Transverse colon (tissue), 4 donors: Measurements from ENCODE around the gene THSD4.

ENCODE experiments used
- POLR2A ChIP-seq: fragments of 450-650 bp; IDR thresholded peaks from one replicate; pipeline ENCODE4 v1.6.1; 2016; ENCODE audit warnings: antibody characterized with exemption, mild to moderate bottlenecking, moderate library complexity
- POLR2AphosphoS5 ChIP-seq, 3 donors: sonication (generic); formaldehyde crosslinking; IDR thresholded peaks; one replicate each; pipeline ENCODE4 v1.6.1; 2016; ENCODE audit warnings: antibody characterized with exemption in 3 of 3
- TF ChIP-seq, protein P1 (sequence below), 5 experiments: fragments of 200-600 bp in 3 of 5; fragments of 450-650 bp in 2 of 5; sonication (generic) in 3 of 5; IDR thresholded peaks; 1 replicate in 2 of 5; 2 replicates in 3 of 5; pipeline ENCODE4 v1.5.1; 2016 to 2017; ENCODE audit warnings: antibody characterized with exemption in 5 of 5, inconsistent platforms in 3 of 5, mild to moderate bottlenecking in 2 of 5, moderate library complexity in 1 of 5

DNA sequence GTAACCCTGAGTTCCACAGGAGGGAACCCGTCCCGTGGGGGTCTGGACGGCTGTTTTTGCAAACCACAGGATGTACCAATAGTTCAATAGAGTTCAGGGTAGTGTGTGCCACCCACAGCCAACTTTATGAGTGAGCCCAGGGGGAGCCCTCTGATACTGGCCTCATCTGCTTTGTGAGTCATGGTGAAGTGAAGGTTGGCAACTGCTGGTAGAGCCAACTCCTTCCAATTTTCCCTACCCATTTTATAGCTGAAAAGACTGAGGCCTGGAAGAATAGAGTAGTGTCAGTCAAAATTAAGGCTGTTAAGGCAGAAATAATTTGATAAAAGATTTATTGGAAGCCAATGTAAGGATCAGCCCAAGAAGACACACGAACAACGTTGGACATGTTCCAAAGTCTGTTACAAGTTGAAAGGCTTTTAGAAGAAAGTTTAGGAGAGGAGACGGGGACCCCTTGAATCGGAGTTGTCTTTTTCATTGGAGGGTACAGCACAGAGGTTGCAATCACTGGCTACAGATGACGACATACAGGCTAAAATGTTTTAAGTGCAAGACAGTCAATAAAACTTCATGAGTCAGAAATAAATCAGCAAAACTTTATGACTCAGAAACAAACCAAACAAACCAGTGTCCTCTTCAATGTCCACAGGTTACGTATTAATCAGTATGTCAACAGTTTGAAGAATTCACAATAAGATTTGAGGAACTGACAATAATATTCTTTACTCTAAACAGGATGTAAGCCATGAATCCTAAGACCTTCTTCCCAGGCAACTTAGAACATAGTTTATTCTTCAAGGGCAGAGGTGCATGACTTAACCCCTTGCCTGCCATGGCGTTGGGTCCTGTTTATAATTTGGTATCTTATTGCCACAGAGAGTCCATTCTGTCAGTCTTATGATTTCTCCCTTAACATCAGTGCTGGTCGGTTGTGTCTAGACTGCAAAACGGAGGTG, 632.1 kb downstream of the THSD4 start:
- TF ChIP-seq POLR2A = no peak
- TF ChIP-seq, protein P1, sequence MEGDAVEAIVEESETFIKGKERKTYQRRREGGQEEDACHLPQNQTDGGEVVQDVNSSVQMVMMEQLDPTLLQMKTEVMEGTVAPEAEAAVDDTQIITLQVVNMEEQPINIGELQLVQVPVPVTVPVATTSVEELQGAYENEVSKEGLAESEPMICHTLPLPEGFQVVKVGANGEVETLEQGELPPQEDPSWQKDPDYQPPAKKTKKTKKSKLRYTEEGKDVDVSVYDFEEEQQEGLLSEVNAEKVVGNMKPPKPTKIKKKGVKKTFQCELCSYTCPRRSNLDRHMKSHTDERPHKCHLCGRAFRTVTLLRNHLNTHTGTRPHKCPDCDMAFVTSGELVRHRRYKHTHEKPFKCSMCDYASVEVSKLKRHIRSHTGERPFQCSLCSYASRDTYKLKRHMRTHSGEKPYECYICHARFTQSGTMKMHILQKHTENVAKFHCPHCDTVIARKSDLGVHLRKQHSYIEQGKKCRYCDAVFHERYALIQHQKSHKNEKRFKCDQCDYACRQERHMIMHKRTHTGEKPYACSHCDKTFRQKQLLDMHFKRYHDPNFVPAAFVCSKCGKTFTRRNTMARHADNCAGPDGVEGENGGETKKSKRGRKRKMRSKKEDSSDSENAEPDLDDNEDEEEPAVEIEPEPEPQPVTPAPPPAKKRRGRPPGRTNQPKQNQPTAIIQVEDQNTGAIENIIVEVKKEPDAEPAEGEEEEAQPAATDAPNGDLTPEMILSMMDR (IDR thresholded peaks at IDR 0.05) = no peak
- TF ChIP-seq POLR2AphosphoS5 (IDR thresholded peaks at IDR 0.05) = peak in 2 of 3 donors; percentile 49 to 53
